Measurements from ENCODE around the gene RASGRF2.

DNA sequence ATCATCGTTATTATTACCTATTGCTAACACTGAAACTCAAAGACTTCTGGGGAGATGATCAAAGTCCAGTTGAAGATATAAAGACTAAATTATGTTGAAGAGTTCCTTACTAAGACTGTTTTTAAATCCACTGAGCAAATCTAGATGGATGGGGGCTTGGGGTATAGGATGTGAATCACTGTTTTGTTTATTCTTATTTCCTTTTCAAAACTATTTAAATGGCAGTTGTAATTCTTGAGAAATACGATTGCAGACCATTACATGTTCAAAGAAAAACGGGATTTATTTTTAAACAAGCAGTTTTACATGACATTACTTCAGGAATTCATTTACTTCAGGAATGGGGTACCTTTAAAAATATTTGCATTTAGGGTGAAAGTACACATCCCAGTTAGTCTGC is 4.3 kb downstream of the RASGRF2 start:
- TF ChIP-seq TARDBP (IDR thresholded peaks at IDR 0.05) (no peak), FOXK2 (IDR thresholded peaks at IDR 0.05) (no peak), FOXA1 (IDR thresholded peaks at IDR 0.05) (no peak), NFRKB (IDR thresholded peaks at IDR 0.05) (no peak)

Measured in HEK293T (cell line).